Anterior cingulate cortex (tissue), 58 donors: ENCODE measurements around the gene ADGRA1.

Experiments used
- DNase-seq, 58 donors: peaks; one replicate each; lab custom pipeline; 2025; lab: John Stamatoyannopoulos, UW

ADGRA1 gene

GRCh38 chr10:133093291-133093690 lies 5.6 kb downstream of the ADGRA1 start:
- DNase-seq: peak in 3 of 58 donors; percentile 22 to 45 (median 24)

- no peak for DNase-seq
These were observed 6.6 kb downstream of the ADGRA1 start for GRCh38 chr10:133094286-133094685.

GRCh38 chr10:133094866-133095265 lies 7.1 kb downstream of the ADGRA1 start:
- no peak for DNase-seq

GRCh38 chr10:133095586-133095985 lies 7.9 kb downstream of the ADGRA1 start:
- DNase-seq: no peak

GRCh38 chr10:133096616-133097269 lies 9.0 kb downstream of the ADGRA1 start:
- no peak for DNase-seq

- DNase-seq: no peak
These were observed 9.7 kb downstream of the ADGRA1 start for GRCh38 chr10:133097418-133097817.

GRCh38 chr10:133097961-133098360 lies 10.2 kb downstream of the ADGRA1 start:
- no peak for DNase-seq

GRCh38 chr10:133098426-133099124 lies 10.9 kb downstream of the ADGRA1 start:
- DNase-seq: no peak

- no peak for DNase-seq
These were observed 11.8 kb downstream of the ADGRA1 start for GRCh38 chr10:133099571-133099970.

- no peak for DNase-seq
These were observed 12.5 kb downstream of the ADGRA1 start for GRCh38 chr10:133100186-133100585.

GRCh38 chr10:133100706-133101415 lies 13.1 kb downstream of the ADGRA1 start:
- peak in 7 of 58 donors; percentile 16 to 44 (median 35) for DNase-seq

- no peak for DNase-seq
These were observed 13.7 kb downstream of the ADGRA1 start for GRCh38 chr10:133101416-133101810.

- no peak for DNase-seq
These were observed 14.8 kb downstream of the ADGRA1 start for GRCh38 chr10:133102415-133103095.

GRCh38 chr10:133103311-133103910 lies 15.7 kb downstream of the ADGRA1 start:
- DNase-seq: no peak

- DNase-seq: no peak
These were observed 16.6 kb downstream of the ADGRA1 start for GRCh38 chr10:133104068-133104962.

- no peak for DNase-seq
These were observed 17.4 kb downstream of the ADGRA1 start for GRCh38 chr10:133104963-133105640.

GRCh38 chr10:133105686-133106390 lies 18.1 kb downstream of the ADGRA1 start:
- no peak for DNase-seq

GRCh38 chr10:133106516-133106915 lies 18.8 kb downstream of the ADGRA1 start:
- no peak for DNase-seq
